Adrenal gland (tissue), 5 donors: ENCODE results near the gene INTS1.

Source experiments
- POLR2A ChIP-seq, 2 donors: fragments of 450-650 bp; IDR thresholded peaks; one replicate each; pipeline ENCODE4 v1.6.1; 2017; ENCODE audit warnings: antibody characterized with exemption in 2 of 2, mild to moderate bottlenecking in 2 of 2, moderate library complexity in 1 of 2
- TF ChIP-seq, protein P1 (sequence below), 6 experiments: fragments of 450-650 bp in 4 of 6; fragments of 200-600 bp in 2 of 6; sonication (generic) in 1 of 6; IDR thresholded peaks; 1 replicate in 5 of 6; 2 replicates in 1 of 6; pipeline versions ENCODE4 v1.5.1 to v1.8.0; 2016 to 2021; ENCODE audit warnings: antibody characterized with exemption in 6 of 6, mild to moderate bottlenecking in 2 of 6, moderate library complexity in 1 of 6
- donor health status: DM: no; HTN: no; CAD: no.

DNA sequence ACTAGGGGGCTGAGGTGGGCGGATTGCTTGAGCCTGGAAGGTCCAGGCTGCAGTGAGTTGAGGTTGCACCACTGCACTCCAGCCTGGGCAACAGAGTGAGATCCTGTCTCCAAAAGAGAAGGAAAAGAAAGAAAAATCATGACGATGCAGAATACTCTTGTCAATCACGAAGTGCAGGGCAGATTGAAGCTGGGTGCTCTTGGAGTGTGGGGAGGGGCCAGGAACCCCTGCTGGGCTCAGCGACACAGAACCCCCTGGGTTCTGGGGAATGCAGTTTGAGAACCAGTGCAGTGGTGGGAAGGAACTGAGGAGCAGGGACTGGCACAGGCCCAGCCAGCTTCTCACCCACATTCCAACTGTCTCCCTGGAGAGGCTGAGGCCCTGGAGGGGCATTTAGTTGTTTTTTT lies 10.8 kb upstream of the INTS1 start:
- TF ChIP-seq, protein P1, sequence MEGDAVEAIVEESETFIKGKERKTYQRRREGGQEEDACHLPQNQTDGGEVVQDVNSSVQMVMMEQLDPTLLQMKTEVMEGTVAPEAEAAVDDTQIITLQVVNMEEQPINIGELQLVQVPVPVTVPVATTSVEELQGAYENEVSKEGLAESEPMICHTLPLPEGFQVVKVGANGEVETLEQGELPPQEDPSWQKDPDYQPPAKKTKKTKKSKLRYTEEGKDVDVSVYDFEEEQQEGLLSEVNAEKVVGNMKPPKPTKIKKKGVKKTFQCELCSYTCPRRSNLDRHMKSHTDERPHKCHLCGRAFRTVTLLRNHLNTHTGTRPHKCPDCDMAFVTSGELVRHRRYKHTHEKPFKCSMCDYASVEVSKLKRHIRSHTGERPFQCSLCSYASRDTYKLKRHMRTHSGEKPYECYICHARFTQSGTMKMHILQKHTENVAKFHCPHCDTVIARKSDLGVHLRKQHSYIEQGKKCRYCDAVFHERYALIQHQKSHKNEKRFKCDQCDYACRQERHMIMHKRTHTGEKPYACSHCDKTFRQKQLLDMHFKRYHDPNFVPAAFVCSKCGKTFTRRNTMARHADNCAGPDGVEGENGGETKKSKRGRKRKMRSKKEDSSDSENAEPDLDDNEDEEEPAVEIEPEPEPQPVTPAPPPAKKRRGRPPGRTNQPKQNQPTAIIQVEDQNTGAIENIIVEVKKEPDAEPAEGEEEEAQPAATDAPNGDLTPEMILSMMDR (IDR thresholded peaks at IDR 0.05), result no peak
- no peak for TF ChIP-seq POLR2A (IDR thresholded peaks at IDR 0.05)
